Activated T-cell treated with anti-CD3 and anti-CD28 coated beads, Interleukin-2, amount 50 U/mL, for 4 hours (primary cell): ENCODE measurements around the gene ATXN1. TPM values are rescaled to one million over a fixed set of nuclear protein-coding genes. Genes with fewer than 3 reads are reported as not detected.

Experiments
- ATAC-seq, 2 donors: fragments of 200-7000 bp; cut with Tn5 transposase; one replicate each; pipeline ENCODE4 v1.10.0; 2021
- DNase-seq: peaks from one replicate; pipeline ENCODE4 v3.0.0-alpha.2; 2020
- H3K27me3 Mint-ChIP-seq: one replicate; pipeline ENCODE4 v1.8.0; 2021; ENCODE audit warnings: low read depth, mixed read lengths
- H3K36me3 Mint-ChIP-seq: one replicate; pipeline ENCODE4 v1.8.0; 2022; ENCODE audit warnings: mixed read lengths; ENCODE audit not compliant: insufficient read depth
- H3K4me1 Mint-ChIP-seq: one replicate; pipeline ENCODE4 v1.8.0; 2021; ENCODE audit warnings: low read depth, mixed read lengths
- H3K4me3 Mint-ChIP-seq: one replicate; pipeline ENCODE4 v1.8.0; 2021; ENCODE audit warnings: mild to moderate bottlenecking, moderate library complexity, mixed read lengths
- H3K9me3 Mint-ChIP-seq: one replicate; pipeline ENCODE4 v1.8.0; 2021; ENCODE audit warnings: mixed read lengths
- total RNA-seq, 3 donors: library from RNA; stranded (reverse); gene quantifications; one replicate each; pipeline ENCODE4 v1.2.1, GENCODE V29; 2021

ATXN1 gene
- total RNA-seq, 3 donors from 2014 or later: 39.5 to 63.8 (median 45.1) TPM

- H3K4me1 Mint-ChIP-seq: peaks cover 83% of the 10 kb centered on the region
- no peaks in the 10 kb centered on the region for H3K27me3 Mint-ChIP-seq
- ATAC-seq: no peak
- no peaks in the 10 kb centered on the region for H3K9me3 Mint-ChIP-seq
- DNase-seq: no peak
- H3K36me3 Mint-ChIP-seq: peaks cover 8% of the 10 kb centered on the region
- peak overlapping the region; percentile 78 for H3K4me3 Mint-ChIP-seq
These were observed 60.4 kb downstream of the ATXN1 start for GRCh38 chr6:16700916-16701234.

GRCh38 chr6:16700202-16700915, 60.9 kb downstream of the ATXN1 start:
- Mint-ChIP-seq H3K9me3 (no peaks in the 10 kb centered on the region), H3K4me1 (peaks cover 79% of the 10 kb centered on the region), H3K27me3 (no peaks in the 10 kb centered on the region), H3K36me3 (peaks cover 8% of the 10 kb centered on the region), H3K4me3 (peak overlapping the region; percentile 78)
- DNase-seq: no peak
- ATAC-seq: peak; percentile 4 to 6

GRCh38 chr6:16698997-16699868, 62.0 kb downstream of the ATXN1 start:
- peak overlapping the region; percentile 78 for H3K4me3 Mint-ChIP-seq
- H3K36me3 Mint-ChIP-seq: peaks cover 12% of the 10 kb centered on the region
- no peak for DNase-seq

GRCh38 chr6:16698162-16698533, 63.1 kb downstream of the ATXN1 start:
- Mint-ChIP-seq H3K27me3 (no peaks in the 10 kb centered on the region), H3K9me3 (no peaks in the 10 kb centered on the region), H3K4me3 (peak overlapping the region; percentile 58), H3K4me1 (peaks cover 75% of the 10 kb centered on the region), H3K36me3 (peaks cover 10% of the 10 kb centered on the region)
- no peak for DNase-seq
- peak; percentile 2 to 5 for ATAC-seq

More at GRCh38 chr6:16698997-16699868, 62.0 kb downstream of the ATXN1 start:
- Mint-ChIP-seq H3K4me1 (peaks cover 79% of the 10 kb centered on the region), H3K9me3 (no peaks in the 10 kb centered on the region), H3K27me3 (no peaks in the 10 kb centered on the region)
- ATAC-seq: peak; percentile 74 to 75

GRCh38 chr6:16697437-16698161, 63.7 kb downstream of the ATXN1 start:
- peaks cover 78% of the 10 kb centered on the region for H3K4me1 Mint-ChIP-seq
- DNase-seq: no peak
- no peaks in the 10 kb centered on the region for H3K9me3 Mint-ChIP-seq
- no peak for ATAC-seq
- H3K4me3 Mint-ChIP-seq: peak overlapping the region; percentile 58
- no peaks in the 10 kb centered on the region for H3K27me3 Mint-ChIP-seq
- H3K36me3 Mint-ChIP-seq: peaks cover 10% of the 10 kb centered on the region

GRCh38 chr6:16696496-16696895, 64.8 kb downstream of the ATXN1 start:
- Mint-ChIP-seq H3K9me3 (no peaks in the 10 kb centered on the region), H3K4me3 (no peak overlapping the region), H3K27me3 (no peaks in the 10 kb centered on the region), H3K36me3 (peaks cover 10% of the 10 kb centered on the region), H3K4me1 (peaks cover 81% of the 10 kb centered on the region)
- ATAC-seq (no peak), DNase-seq (no peak)

- Mint-ChIP-seq H3K9me3 (no peaks in the 10 kb centered on the region), H3K4me1 (peaks cover 81% of the 10 kb centered on the region), H3K27me3 (no peaks in the 10 kb centered on the region), H3K36me3 (peaks cover 14% of the 10 kb centered on the region), H3K4me3 (peak overlapping the region; percentile 13)
- DNase-seq: no peak
- ATAC-seq: peak; percentile 23 to 26
These were observed 66.3 kb downstream of the ATXN1 start for GRCh38 chr6:16694781-16695578.

GRCh38 chr6:16691324-16691723, 69.9 kb downstream of the ATXN1 start:
- Mint-ChIP-seq H3K27me3 (no peaks in the 10 kb centered on the region), H3K4me3 (peak overlapping the region; percentile 58), H3K9me3 (no peaks in the 10 kb centered on the region), H3K36me3 (peaks cover 12% of the 10 kb centered on the region), H3K4me1 (peaks cover 80% of the 10 kb centered on the region)
- ATAC-seq (peak; percentile 20 to 35), DNase-seq (no peak)

- H3K9me3 Mint-ChIP-seq: no peaks in the 10 kb centered on the region
- DNase-seq (no peak), ATAC-seq (peak; percentile 71 to 82)
- peaks cover 82% of the 10 kb centered on the region for H3K4me1 Mint-ChIP-seq
- H3K36me3 Mint-ChIP-seq: peaks cover 10% of the 10 kb centered on the region
- no peaks in the 10 kb centered on the region for H3K27me3 Mint-ChIP-seq
- peak overlapping the region; percentile 58 for H3K4me3 Mint-ChIP-seq
These were observed 70.6 kb downstream of the ATXN1 start for GRCh38 chr6:16690608-16691142.

GRCh38 chr6:16689788-16690607, 71.3 kb downstream of the ATXN1 start:
- H3K9me3 Mint-ChIP-seq: no peaks in the 10 kb centered on the region
- no peaks in the 10 kb centered on the region for H3K27me3 Mint-ChIP-seq
- H3K4me3 Mint-ChIP-seq: peak overlapping the region; percentile 58
- DNase-seq: no peak
- H3K36me3 Mint-ChIP-seq: peaks cover 10% of the 10 kb centered on the region
- peak; percentile 4 to 22 for ATAC-seq
- H3K4me1 Mint-ChIP-seq: peaks cover 83% of the 10 kb centered on the region

GRCh38 chr6:16688984-16689636, 72.2 kb downstream of the ATXN1 start:
- no peak for DNase-seq
- Mint-ChIP-seq H3K9me3 (no peaks in the 10 kb centered on the region), H3K4me1 (peaks cover 83% of the 10 kb centered on the region), H3K27me3 (no peaks in the 10 kb centered on the region), H3K36me3 (peaks cover 6% of the 10 kb centered on the region), H3K4me3 (no peak overlapping the region)
- no peak for ATAC-seq

GRCh38 chr6:16688436-16688835, 72.8 kb downstream of the ATXN1 start:
- no peak overlapping the region for H3K4me3 Mint-ChIP-seq
- H3K9me3 Mint-ChIP-seq: no peaks in the 10 kb centered on the region
- ATAC-seq (no peak), DNase-seq (no peak)
- no peaks in the 10 kb centered on the region for H3K27me3 Mint-ChIP-seq
- H3K4me1 Mint-ChIP-seq: peaks cover 86% of the 10 kb centered on the region
- peaks cover 10% of the 10 kb centered on the region for H3K36me3 Mint-ChIP-seq
